Activated T-cell treated with anti-CD3 and anti-CD28 coated beads for 4 hours (primary cell): Measurements from ENCODE around the gene CD1B.
"Not testable (repeated sequence)": the region's sequence is repeated elsewhere in the genome, so short reads cannot be mapped to it uniquely, and the experiment has no call there.

Source experiments
- DNase-seq: peaks from one replicate; pipeline ENCODE4 v3.0.0-alpha.2; 2020

The CD1B gene

GRCh38 chr1:158331481-158332150, at the start of gene CD1B:
Gene CD1B, minus strand, starts transcription at chr1:158331531. Its CDS starts 108 bp downstream, at chr1:158331423.
- no peak for DNase-seq

GRCh38 chr1:158374860-158375259, 43.5 kb upstream of the CD1B start:
- DNase-seq, result no peak

GRCh38 chr1:158374101-158374500, 42.8 kb upstream of the CD1B start:
- DNase-seq, result not testable (repeated sequence)

- no peak for DNase-seq
Observed at GRCh38 chr1:158371188-158371953, 40.0 kb upstream of the CD1B start.

- DNase-seq, result no peak
Observed at GRCh38 chr1:158366783-158367182, 35.5 kb upstream of the CD1B start.

GRCh38 chr1:158362941-158363340, 31.6 kb upstream of the CD1B start:
- no peak for DNase-seq

GRCh38 chr1:158362482-158362881, 31.2 kb upstream of the CD1B start:
- no peak for DNase-seq

GRCh38 chr1:158357441-158357840, 26.1 kb upstream of the CD1B start:
- DNase-seq, result no peak

GRCh38 chr1:158356616-158357015, 25.3 kb upstream of the CD1B start:
- DNase-seq, result no peak

- DNase-seq, result no peak
Observed at GRCh38 chr1:158355773-158356285, 24.5 kb upstream of the CD1B start.

GRCh38 chr1:158354255-158354654, 22.9 kb upstream of the CD1B start:
- no peak for DNase-seq

- DNase-seq, result no peak
Observed at GRCh38 chr1:158353303-158354075, 22.2 kb upstream of the CD1B start, which contains the start of gene CD1E. Gene CD1E, plus strand, starts transcription at chr1:158353894. Its CDS starts 95 bp downstream, at chr1:158353989.

GRCh38 chr1:158348946-158349345, 17.6 kb upstream of the CD1B start:
- DNase-seq, result not testable (repeated sequence)

- DNase-seq, result not testable (repeated sequence)
Observed at GRCh38 chr1:158336413-158336812, 5.1 kb upstream of the CD1B start.

- DNase-seq, result no peak
Observed at GRCh38 chr1:158335213-158335532, 3.8 kb upstream of the CD1B start.

GRCh38 chr1:158334526-158335212, 3.3 kb upstream of the CD1B start:
- no peak for DNase-seq

- no peak for DNase-seq
Observed at GRCh38 chr1:158333405-158334155, 2.2 kb upstream of the CD1B start.

GRCh38 chr1:158331106-158331425, 265 bp downstream of the CD1B start:
- no peak for DNase-seq

- DNase-seq, result no peak
Observed at GRCh38 chr1:158330391-158331105, 783 bp downstream of the CD1B start.

- DNase-seq, result no peak
Observed at GRCh38 chr1:158329733-158330132, 1.6 kb downstream of the CD1B start.

GRCh38 chr1:158329300-158329699, 2.0 kb downstream of the CD1B start:
- DNase-seq, result no peak

GRCh38 chr1:158328426-158328825, 2.9 kb downstream of the CD1B start:
- DNase-seq, result no peak
